HG02970 (cell line): ENCODE results near the gene ZCCHC12.
"Not testable (repeated sequence)": the region's sequence is repeated elsewhere in the genome, so short reads cannot be mapped to it uniquely, and the experiment has no call there.

Source experiments
- ATAC-seq: cut with Tn5 transposase; IDR thresholded peaks from one replicate; pipeline ENCODE4 v1.9.1; 2021; ENCODE audit warnings: mild to moderate bottlenecking, moderate library complexity, moderate number of reproducible peaks; ENCODE audit not compliant: unreplicated experiment, low FRiP score

The ZCCHC12 gene

DNA sequence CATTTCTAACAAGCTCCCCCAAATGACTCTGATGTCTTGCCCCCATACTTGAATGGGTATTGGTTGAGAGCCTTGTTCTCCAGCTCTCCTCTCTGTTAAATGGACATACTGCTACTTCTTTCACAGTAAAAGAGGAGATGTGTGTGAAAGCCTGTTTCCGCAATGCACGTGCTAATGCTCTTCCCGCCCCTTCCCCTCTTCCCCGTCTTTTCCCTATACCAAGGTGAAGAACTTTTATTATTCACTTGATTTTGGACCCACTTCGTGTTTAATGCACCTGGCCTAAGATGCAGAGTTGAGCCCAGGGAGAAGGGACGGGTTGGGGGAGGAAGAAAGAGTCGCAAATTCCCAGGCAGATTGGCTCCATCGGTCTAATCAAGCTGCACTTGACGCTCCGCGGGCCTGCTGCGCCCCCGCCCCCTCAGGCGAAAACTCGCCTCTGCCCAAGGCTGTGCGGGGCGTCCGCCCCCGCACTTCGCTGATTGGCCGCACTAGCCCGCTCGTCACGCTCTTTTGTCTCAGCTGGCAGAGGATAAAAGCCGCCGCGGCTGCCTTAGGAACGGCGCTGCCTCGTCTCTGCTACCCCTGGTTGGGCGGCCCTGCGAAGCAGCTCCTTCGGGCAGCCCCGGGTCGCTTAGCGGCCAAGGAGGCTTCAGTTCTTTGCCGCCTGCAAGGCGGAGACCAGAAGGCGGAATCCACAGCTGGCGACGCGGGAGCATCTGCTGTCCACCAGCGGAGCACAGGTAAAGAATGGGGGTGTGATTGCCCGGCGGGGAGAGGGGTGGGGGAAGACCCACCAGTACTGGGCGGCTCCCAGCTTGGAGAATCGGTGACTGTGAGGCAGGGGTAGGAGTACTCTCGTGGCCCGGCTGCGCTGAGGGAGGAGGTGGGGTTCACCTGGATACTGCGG, at the start of gene ZCCHC12:
TSS of gene ZCCHC12 (plus strand) at position 562 of the 910 bp plus-strand sequence. CDS start 1,421 bp downstream, outside the sequence.
- ATAC-seq = no peak

- ATAC-seq = no peak
Observed at GRCh38 chrX:118779581-118779980, 44.0 kb upstream of the ZCCHC12 start.

DNA sequence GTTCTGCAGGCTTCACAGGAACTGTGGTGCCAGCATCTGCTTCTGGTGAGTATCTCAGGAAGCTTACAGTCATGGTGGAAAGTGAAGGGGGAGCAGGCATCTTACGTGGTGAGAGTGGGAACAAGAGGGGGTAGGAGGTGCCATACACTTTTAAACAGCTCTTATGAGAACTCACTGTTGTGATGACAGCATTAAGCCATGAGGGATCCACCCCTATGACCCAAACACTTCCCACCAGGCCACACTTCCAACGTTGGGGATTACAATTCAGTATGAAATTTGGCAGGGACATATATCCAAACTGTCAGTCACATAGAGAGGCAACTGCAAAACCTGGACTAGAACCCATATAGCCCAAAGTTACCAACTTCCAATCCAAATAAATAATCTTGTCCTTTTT, 43.1 kb upstream of the ZCCHC12 start:
- no peak for ATAC-seq

DNA sequence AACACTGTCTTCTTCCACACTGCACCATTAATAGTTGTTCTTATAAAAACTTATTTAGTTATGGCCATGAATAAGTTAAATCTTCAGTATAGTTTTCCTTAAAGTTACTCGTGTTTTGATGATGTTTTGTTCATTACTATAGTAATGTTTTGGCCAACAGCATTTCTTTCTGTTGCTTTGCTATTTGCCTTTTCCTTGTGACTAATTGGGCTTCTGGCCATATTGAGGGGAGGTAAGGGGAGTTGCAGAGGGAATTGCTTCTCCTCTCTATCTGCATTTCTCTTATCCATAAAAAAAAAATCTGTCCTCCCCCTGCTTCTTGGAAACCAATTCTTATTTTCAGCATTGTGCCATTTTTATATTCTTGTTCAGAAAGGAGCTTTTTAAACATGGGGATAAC, 42.7 kb upstream of the ZCCHC12 start:
- no peak for ATAC-seq

- ATAC-seq = no peak
Observed at GRCh38 chrX:118795528-118796280, 27.9 kb upstream of the ZCCHC12 start.

GRCh38 chrX:118802857-118803256, 20.8 kb upstream of the ZCCHC12 start:
- no peak for ATAC-seq

GRCh38 chrX:118807151-118808017, 16.2 kb upstream of the ZCCHC12 start:
- no peak for ATAC-seq

DNA sequence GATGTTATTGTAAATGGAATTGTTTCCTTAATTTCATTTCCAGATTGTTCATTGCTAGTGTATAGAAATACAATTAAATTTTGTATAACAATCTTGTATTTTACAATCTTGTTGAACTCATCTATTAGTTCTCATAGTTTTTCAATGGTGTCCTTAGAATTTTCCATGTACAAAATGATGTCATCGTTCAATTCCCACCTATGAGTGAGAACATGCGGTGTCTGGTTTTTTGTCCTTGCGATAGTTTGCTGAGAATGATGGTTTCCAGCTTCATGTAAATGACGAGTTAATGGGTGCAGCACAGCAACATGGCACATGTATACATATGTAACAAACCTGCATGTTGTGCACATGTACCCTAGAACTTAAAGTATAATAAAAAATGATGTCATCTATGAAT, 6.4 kb upstream of the ZCCHC12 start:
- not testable (repeated sequence) for ATAC-seq

DNA sequence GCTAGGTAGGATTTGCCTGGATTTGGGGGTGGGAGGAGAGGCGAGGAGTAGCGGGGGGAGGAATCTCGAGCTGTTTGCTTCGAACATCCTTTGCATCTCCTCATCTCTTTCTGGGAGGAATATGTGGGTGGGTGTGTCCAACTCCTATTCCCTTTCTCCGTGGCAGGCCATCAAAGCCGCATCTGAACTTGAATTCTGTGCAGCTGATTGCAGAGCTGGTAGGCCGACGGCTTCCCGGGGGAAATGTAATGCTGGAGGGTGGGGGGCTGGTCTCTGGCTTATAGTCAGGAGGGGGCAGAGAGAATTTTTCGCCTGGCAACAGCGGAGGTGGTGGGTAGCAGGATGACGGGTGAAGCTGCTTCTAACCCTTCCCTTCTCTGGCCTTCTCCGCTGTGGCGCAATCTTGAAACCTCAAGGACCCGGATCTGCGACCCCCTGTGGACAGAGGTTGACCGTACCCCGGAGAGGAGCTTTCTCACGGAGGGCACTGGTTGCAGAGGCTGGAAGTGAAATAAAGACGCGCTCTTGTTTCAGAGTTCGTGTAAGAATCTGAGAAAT, 628 bp downstream of the ZCCHC12 start:
- ATAC-seq = no peak

GRCh38 chrX:118825227-118825626, 1.6 kb downstream of the ZCCHC12 start:
- no peak for ATAC-seq

DNA sequence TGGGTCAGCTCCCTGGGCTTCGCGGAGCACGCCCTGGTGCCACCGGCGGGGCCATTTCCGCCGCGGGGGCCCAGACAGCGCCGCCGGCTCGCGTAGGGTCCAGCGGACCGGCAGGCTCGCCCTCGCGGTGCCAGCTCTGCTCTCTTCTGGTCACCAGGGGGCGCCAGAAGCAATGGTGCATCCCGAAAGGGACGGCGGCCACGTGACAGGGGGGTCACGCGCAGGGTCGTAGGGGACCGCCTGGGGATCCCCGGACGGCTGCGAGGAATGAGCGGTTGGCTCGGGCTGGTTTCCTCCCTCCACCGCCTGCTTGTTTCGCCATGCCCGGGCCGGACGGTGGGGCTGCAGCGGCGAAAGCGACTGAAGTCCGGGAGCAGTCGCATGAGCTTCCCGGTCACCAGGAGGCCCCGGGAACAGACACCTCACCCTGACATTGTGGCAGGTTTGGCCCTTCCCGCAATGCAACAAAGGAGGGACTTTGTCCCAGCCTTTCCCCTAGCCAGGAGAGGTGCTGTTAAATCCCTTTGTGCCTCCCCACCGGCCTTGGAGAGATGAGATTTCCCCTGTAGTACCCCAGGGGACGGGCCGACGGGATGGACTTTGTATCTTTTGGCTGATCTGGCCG, 15.8 kb downstream of the ZCCHC12 start:
- no peak for ATAC-seq

- no peak for ATAC-seq
Observed at GRCh38 chrX:118847676-118848075, 24.1 kb downstream of the ZCCHC12 start.

- ATAC-seq = no peak
Observed at GRCh38 chrX:118853596-118853995, 30.0 kb downstream of the ZCCHC12 start.

GRCh38 chrX:118855681-118856310, 32.2 kb downstream of the ZCCHC12 start:
- no peak for ATAC-seq

- ATAC-seq = no peak
Observed at GRCh38 chrX:118857006-118857405, 33.4 kb downstream of the ZCCHC12 start.

DNA sequence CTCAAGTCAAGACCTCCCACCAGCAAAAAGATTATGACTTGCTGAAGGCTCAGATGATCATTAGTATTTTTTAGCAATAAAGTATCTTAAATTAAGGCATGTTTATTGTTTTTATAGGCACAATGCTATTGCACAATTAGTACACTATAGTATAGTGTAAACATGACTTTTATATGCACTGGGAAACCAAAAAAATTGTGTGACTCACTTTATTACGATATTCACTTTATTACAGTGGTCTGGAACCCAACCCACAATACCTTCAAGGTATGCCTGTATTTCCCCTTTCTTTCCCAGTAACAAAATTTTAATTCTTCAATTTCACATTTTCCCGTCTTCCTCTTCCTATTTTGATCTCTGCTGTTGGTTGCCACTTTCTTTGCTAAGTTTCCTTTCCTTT, 37.7 kb downstream of the ZCCHC12 start:
- ATAC-seq = no peak

GRCh38 chrX:118862091-118862490, 38.5 kb downstream of the ZCCHC12 start:
- ATAC-seq = no peak

- ATAC-seq = no peak
Observed at GRCh38 chrX:118862979-118863378, 39.4 kb downstream of the ZCCHC12 start.

GRCh38 chrX:118864063-118864635, 40.5 kb downstream of the ZCCHC12 start:
- ATAC-seq = no peak
